SH-SY5Y (cell line): ENCODE data around the gene HMCES.

Experiments used
- GATA2 ChIP-seq: IDR thresholded peaks from 2 replicates; pipeline ENCODE4 v1.6.1; 2011; ENCODE audit warnings: mild to moderate bottlenecking, low read depth, low read length
- GATA3 ChIP-seq: IDR thresholded peaks from 2 replicates; pipeline ENCODE4 v1.6.1; 2011; ENCODE audit warnings: low read depth, mild to moderate bottlenecking, low read length, moderate library complexity

DNA sequence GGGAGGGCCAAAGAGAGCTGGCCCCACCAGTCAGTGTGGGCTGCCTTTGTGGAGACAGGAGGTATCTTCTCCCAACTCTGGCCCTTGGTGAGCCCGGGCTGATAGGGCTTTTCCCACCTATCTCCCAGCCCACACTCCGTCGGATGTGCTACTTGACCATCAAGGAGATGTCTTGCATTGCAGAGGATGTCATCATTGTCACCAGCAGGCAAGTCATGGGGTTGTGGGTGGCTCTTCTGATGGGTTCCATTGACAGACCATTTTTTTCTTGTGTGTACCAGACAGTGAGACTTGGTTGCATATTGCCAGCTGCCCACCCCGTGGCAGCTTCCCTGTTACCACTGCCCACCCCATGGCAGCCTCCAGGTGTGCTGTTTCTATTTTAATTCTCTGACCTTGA, 25.9 kb upstream of the HMCES start:
- TF ChIP-seq GATA3 = no peak
- TF ChIP-seq GATA2 = no peak
